ENCODE measurements around the gene OMG. TPM values are rescaled to one million over a fixed set of nuclear protein-coding genes. Genes with fewer than 3 reads are reported as not detected.
"Not testable (repeated sequence)": the region's sequence is repeated elsewhere in the genome, so short reads cannot be mapped to it uniquely, and the experiment has no call there.

The OMG gene, protein sequence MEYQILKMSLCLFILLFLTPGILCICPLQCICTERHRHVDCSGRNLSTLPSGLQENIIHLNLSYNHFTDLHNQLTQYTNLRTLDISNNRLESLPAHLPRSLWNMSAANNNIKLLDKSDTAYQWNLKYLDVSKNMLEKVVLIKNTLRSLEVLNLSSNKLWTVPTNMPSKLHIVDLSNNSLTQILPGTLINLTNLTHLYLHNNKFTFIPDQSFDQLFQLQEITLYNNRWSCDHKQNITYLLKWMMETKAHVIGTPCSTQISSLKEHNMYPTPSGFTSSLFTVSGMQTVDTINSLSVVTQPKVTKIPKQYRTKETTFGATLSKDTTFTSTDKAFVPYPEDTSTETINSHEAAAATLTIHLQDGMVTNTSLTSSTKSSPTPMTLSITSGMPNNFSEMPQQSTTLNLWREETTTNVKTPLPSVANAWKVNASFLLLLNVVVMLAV
- total RNA-seq: 10 to 100 TPM in 1 of 2 donors, 1 to 10 TPM in 1; 5.0 to 10.7 TPM
- 1 to 10 TPM; 3.1 to 8.5 (median 4.4) TPM for polyA plus RNA-seq (ENCODE audit: insufficient read length in 6 of 6)
- long read RNA-seq, donor 1, transcript OMG-204 (2 exons, 799 nt): major isoform, 9 of 9 reads
- long read RNA-seq, donor 1, partial matches to known transcripts: 0 of 9 reads
- long read RNA-seq, donor 1, other reads (novel, unspliced or antisense): 0 of 9 reads
- long read RNA-seq, donor 2, partial matches to known transcripts: 0 of 1 reads
- long read RNA-seq, donor 2, other reads (novel, unspliced or antisense): 0 of 1 reads
- long read RNA-seq, donor 3: 0 reads
- long read RNA-seq, donor 4, partial matches to known transcripts: 0 of 4 reads
- long read RNA-seq, donor 4, other reads (novel, unspliced or antisense): 0 of 4 reads
- long read RNA-seq, donor 5, transcript OMG-204 (2 exons, 799 nt): major isoform, 6 of 6 reads
- long read RNA-seq, donor 5, partial matches to known transcripts: 0 of 6 reads
- long read RNA-seq, donor 5, other reads (novel, unspliced or antisense): 0 of 6 reads
- long read RNA-seq, donor 6, partial matches to known transcripts: 0 of 2 reads
- long read RNA-seq, donor 6, other reads (novel, unspliced or antisense): 0 of 2 reads
- long read RNA-seq, donor 7: 0 reads
- long read RNA-seq, donor 8: 0 reads
- long read RNA-seq, donor 9: 0 reads
- long read RNA-seq, donor 10, transcript OMG-204 (2 exons, 799 nt): major isoform, 6 of 7 reads
- long read RNA-seq, donor 10, partial matches to known transcripts: 0 of 7 reads
- long read RNA-seq, donor 10, other reads (novel, unspliced or antisense): 1 of 7 reads
- long read RNA-seq, donor 11: 0 reads
- long read RNA-seq, donor 12, partial matches to known transcripts: 0 of 2 reads
- long read RNA-seq, donor 12, other reads (novel, unspliced or antisense): 0 of 2 reads

DNA sequence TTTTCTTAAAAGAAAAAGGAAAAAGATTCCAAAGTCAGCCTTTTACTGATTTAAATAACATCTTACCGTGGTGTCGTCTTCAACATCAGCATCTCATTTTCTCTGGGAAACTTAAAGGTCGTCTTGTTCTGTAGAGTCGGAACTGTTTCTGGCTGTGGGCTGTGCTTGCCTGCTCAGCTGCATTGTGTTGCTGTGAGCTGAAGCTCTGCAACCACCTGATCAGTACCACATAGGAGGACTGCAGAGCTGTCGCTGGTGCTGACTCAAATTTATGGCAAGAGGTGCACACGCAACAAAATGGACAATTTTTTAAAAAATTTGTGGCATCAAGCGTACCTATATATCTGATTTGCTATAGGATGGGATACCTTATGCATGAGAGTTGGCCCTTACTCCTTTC, at the start of gene OMG:
Gene OMG, minus strand, starts transcription at position 150 of the 400 bp plus-strand sequence. CDS start 908 bp downstream, outside the sequence.
- intact Hi-C loops (cut with DNase I): no loop called here
- Histone ChIP-seq H3K4me3 (no peak within 1 kb of the TSS), H3K27ac (no peak within 1 kb of the TSS), H3K9me3 (no peaks in the 10 kb centered on the region), H3K27me3 (no peaks in the 10 kb centered on the region), H3K36me3 (no peaks in the 10 kb centered on the region), H3K4me1 (no peaks in the 10 kb centered on the region)
- TF ChIP-seq CTCF (IDR thresholded peaks at IDR 0.05): no peak
- DNase-seq (no peak), ATAC-seq (no peak)

DNA sequence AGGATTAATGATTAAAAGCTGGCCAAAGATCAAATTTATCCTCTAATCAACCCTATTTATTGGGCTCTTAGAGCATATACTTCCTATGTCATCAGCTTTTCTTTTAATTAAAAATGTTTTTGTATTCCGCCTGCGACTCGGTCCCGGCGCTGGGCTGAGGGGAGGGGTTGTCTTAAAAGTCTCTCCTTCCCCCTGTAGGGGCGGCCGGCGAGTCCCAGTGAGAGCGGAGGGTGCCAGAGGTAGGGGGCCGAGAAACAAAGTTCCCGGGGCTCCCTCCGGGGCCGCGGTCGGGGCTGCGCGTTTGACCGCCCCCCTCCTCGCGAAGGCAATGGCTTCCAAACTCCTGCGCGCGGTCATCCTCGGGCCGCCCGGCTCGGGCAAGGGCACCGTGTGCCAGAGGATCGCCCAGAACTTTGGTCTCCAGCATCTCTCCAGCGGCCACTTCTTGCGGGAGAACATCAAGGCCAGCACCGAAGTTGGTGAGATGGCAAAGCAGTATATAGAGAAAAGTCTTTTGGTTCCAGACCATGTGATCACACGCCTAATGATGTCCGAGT, 48.2 kb upstream of the OMG start:
- ATAC-seq; H3K9me3 ChIP-seq; DNase-seq; H3K27ac ChIP-seq; intact Hi-C loops (cut with DNase I); H3K4me1 ChIP-seq; H3K27me3 ChIP-seq; H3K4me3 ChIP-seq: not testable (repeated sequence)
- peaks cover 0 to 39% of the 10 kb centered on the region in 2 donors for H3K36me3 ChIP-seq

DNA sequence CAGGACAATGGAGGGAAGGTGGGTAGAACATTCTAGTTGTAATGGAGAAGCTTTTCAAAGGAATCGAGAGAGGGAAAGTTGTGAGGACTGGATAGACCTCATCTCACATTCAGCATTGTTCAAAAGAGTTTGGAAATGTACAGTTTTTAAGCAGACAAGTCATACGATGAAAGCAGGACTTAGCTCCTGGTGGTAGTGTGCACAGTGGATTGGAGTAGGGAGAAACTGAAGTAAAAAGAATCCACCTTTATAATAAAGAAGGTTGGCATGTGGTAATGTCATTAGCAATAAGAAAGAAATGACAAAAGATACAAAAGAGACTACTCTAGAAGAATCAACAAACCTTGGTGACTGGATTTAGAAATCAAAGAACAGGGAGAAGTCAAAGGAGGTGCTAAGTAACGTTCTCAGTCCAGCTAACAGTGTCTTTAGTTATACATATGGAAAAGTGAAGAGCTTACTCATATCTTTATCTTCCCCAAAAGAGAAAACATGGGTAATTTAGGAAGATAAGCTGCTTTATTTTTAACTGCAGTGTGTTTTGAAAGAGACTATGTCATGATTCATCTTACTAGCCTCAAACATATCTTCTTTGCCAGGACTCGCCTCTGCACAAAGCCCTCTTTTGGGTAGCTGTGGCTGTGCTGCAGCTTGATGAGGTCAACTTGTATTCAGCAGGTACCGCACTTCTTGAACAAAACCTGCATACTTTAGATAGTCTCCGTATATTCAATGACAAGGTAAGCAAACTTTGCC, 43.0 kb upstream of the OMG start:
- ATAC-seq: peak; percentile 50
- Histone ChIP-seq H3K4me3 (no peak overlapping the region), H3K36me3 (peaks cover 0 to 47% of the 10 kb centered on the region in 2 donors), H3K27ac (no peak overlapping the region), H3K27me3 (no peaks in the 10 kb centered on the region), H3K9me3 (no peaks in the 10 kb centered on the region), H3K4me1 (no peaks in the 10 kb centered on the region)
- intact Hi-C loops (cut with DNase I): no loop called here
- no peak for TF ChIP-seq CTCF (IDR thresholded peaks at IDR 0.05)
- no peak for DNase-seq

DNA sequence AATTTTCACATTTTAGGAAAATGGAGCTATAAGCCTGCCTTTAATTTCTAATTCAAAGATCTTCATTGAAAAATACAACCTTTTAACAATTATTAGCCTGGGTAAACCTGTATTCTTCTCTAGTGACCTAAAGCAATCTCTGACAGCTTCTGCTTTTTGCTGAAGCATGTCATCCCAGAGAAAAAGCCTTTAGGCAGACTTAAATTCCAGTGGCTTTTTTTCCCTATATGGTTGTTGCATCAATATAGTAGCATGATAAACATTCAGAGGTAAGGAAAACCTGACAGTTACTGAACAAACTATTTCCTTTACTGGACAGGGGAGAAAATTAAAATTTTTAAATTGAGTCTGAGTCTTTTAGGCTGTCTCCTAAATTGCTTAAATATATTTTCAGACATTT, 32.2 kb upstream of the OMG start:
- ATAC-seq (no peak), DNase-seq (no peak)
- H3K4me1 ChIP-seq: no peaks in the 10 kb centered on the region
- no peaks in the 10 kb centered on the region for H3K9me3 ChIP-seq
- H3K27me3 ChIP-seq: no peaks in the 10 kb centered on the region
- TF ChIP-seq CTCF (IDR thresholded peaks at IDR 0.05): no peak
- H3K4me3 ChIP-seq: no peak overlapping the region
- peaks cover 0 to 32% of the 10 kb centered on the region in 2 donors for H3K36me3 ChIP-seq
- no peak overlapping the region for H3K27ac ChIP-seq
- intact Hi-C loops (cut with DNase I): loop anchor here in 1 of 2 donors (10.0 kb wide), 1 partner anchor 64 kb away; no protein-coding TSS in a partner anchor
